ENCODE data around the gene CRNKL1. TPM values are rescaled to one million over a fixed set of nuclear protein-coding genes. Genes with fewer than 3 reads are reported as not detected.
A peak's percentile ranks its signal among the peaks of the same experiment; 100 is the strongest.

The CRNKL1 gene
- polyA plus RNA-seq, 1 donor, result 22.7 TPM

- no peak for DNase-seq (ENCODE audit: low read depth)
Observed at GRCh38 chr20:20063941-20064702, 11.9 kb upstream of the CRNKL1 start.

- no peak for DNase-seq (ENCODE audit: low read depth)
Observed at GRCh38 chr20:20060234-20060998, 8.2 kb upstream of the CRNKL1 start.

GRCh38 chr20:20051767-20052073, 546 bp downstream of the CRNKL1 start:
- DNase-seq (ENCODE audit: low read depth), result no peak

GRCh38 chr20:20039752-20040387, 12.4 kb downstream of the CRNKL1 start:
- no peak for DNase-seq (ENCODE audit: low read depth)

- DNase-seq (ENCODE audit: low read depth), result no peak
Observed at GRCh38 chr20:20038586-20038985, 13.7 kb downstream of the CRNKL1 start.

GRCh38 chr20:20037960-20038359, 14.3 kb downstream of the CRNKL1 start:
- DNase-seq (ENCODE audit: low read depth), result no peak

GRCh38 chr20:20036756-20037155, 15.5 kb downstream of the CRNKL1 start:
- DNase-seq (ENCODE audit: low read depth), result no peak

GRCh38 chr20:20034486-20034885, 17.8 kb downstream of the CRNKL1 start:
- DNase-seq (ENCODE audit: low read depth), result no peak

GRCh38 chr20:20031790-20032189, 20.5 kb downstream of the CRNKL1 start:
- DNase-seq (ENCODE audit: low read depth), result no peak

- no peak for DNase-seq (ENCODE audit: low read depth)
Observed at GRCh38 chr20:20027284-20027683, 25.0 kb downstream of the CRNKL1 start.

GRCh38 chr20:20024942-20025341, 27.3 kb downstream of the CRNKL1 start:
- no peak for DNase-seq (ENCODE audit: low read depth)

- no peak for DNase-seq (ENCODE audit: low read depth)
Observed at GRCh38 chr20:20023395-20023794, 28.9 kb downstream of the CRNKL1 start.

- DNase-seq (ENCODE audit: low read depth), result no peak
Observed at GRCh38 chr20:20022498-20022897, 29.8 kb downstream of the CRNKL1 start.

- DNase-seq (ENCODE audit: low read depth), result no peak
Observed at GRCh38 chr20:20021835-20022234, 30.4 kb downstream of the CRNKL1 start.

- DNase-seq (ENCODE audit: low read depth), result no peak
Observed at GRCh38 chr20:20020908-20021307, 31.4 kb downstream of the CRNKL1 start.

GRCh38 chr20:20019123-20019522, 33.1 kb downstream of the CRNKL1 start:
- DNase-seq (ENCODE audit: low read depth), result no peak

GRCh38 chr20:20018366-20018765, 33.9 kb downstream of the CRNKL1 start:
- no peak for DNase-seq (ENCODE audit: low read depth)

- DNase-seq (ENCODE audit: low read depth), result no peak
Observed at GRCh38 chr20:20017844-20018185, 34.5 kb downstream of the CRNKL1 start.

- DNase-seq (ENCODE audit: low read depth), result peak; percentile 81
Observed at GRCh38 chr20:20017001-20017843, 35.0 kb downstream of the CRNKL1 start, which contains the start of gene NAA20. NAA20 (plus strand) TSS chr20:20017362; CDS start chr20:20017397, 35 bp downstream.

GRCh38 chr20:20014659-20015058, 37.6 kb downstream of the CRNKL1 start:
- no peak for DNase-seq (ENCODE audit: low read depth)

- no peak for DNase-seq (ENCODE audit: low read depth)
Observed at GRCh38 chr20:20012541-20012940, 39.7 kb downstream of the CRNKL1 start.
